GM23338 (cell line): ENCODE results near the gene ZBTB7B. TPM values are rescaled to one million over a fixed set of nuclear protein-coding genes. Genes with fewer than 3 reads are reported as not detected.

ENCODE experiments used
- ATAC-seq: fragments of 200-7000 bp; cut with Tn5 transposase; 3 replicates; pipeline ENCODE4 v1.9.1; 2020
- DNase-seq: peaks from one replicate; pipeline ENCODE4 v3.0.0-alpha.2; 2015; ENCODE audit warnings: low spot score
- H2AFZ ChIP-seq: fragments of 200-600 bp; sonication (generic); 2 replicates; pipeline ENCODE4 v1.8.0; 2016; ENCODE audit warnings: antibody characterized with exemption, mild to moderate bottlenecking, moderate library complexity
- H3F3A ChIP-seq: fragments of 200-600 bp; sonication (generic); replicated peaks from 2 replicates; pipeline ENCODE4 v1.8.0; 2017; ENCODE audit warnings: antibody characterized with exemption, mixed run types, low read depth
- H3K27ac ChIP-seq: fragments of 200-600 bp; sonication (generic); 2 replicates; pipeline ENCODE4 v1.6.1; 2016; ENCODE audit warnings: low read depth
- H3K27me3 ChIP-seq: fragments of 200-600 bp; sonication (generic); 2 replicates; pipeline ENCODE4 v1.8.0; 2016; ENCODE audit warnings: mild to moderate bottlenecking, mixed run types, moderate library complexity; ENCODE audit not compliant: insufficient read depth
- H3K36me3 ChIP-seq: fragments of 200-600 bp; sonication (generic); 2 replicates; pipeline ENCODE4 v1.8.0; 2016; ENCODE audit warnings: mild to moderate bottlenecking; ENCODE audit not compliant: insufficient read depth
- H3K4me1 ChIP-seq: fragments of 200-600 bp; sonication (generic); 2 replicates; pipeline ENCODE4 v1.8.0; 2016; ENCODE audit warnings: mild to moderate bottlenecking, moderate library complexity; ENCODE audit not compliant: insufficient read depth
- H3K4me2 ChIP-seq: fragments of 200-600 bp; sonication (generic); 2 replicates; pipeline ENCODE4 v1.7.1; 2017; ENCODE audit warnings: mixed run types
- H3K4me3 ChIP-seq: fragments of 200-600 bp; sonication (generic); 2 replicates; pipeline ENCODE4 v1.6.1; 2016; ENCODE audit warnings: mixed run types
- H3K79me2 ChIP-seq: fragments of 200-600 bp; sonication (generic); replicated peaks from 2 replicates; pipeline ENCODE4 v1.8.0; 2017; ENCODE audit warnings: mild to moderate bottlenecking; ENCODE audit not compliant: insufficient read depth
- H3K9me2 ChIP-seq: fragments of 200-600 bp; sonication (generic); 2 replicates; pipeline ENCODE4 v1.8.0; 2017; ENCODE audit not compliant: insufficient read depth
- H4K20me1 ChIP-seq: fragments of 200-600 bp; sonication (generic); replicated peaks from 2 replicates; pipeline ENCODE4 v1.8.0; 2017; ENCODE audit warnings: mild to moderate bottlenecking; ENCODE audit not compliant: insufficient read depth
- H3K27ac Mint-ChIP-seq: 2 replicates; pipeline ENCODE4 v1.8.0; 2020; ENCODE audit warnings: inconsistent platforms, mild to moderate bottlenecking, moderate library complexity, mixed read lengths
- H3K27me3 Mint-ChIP-seq: 3 replicates; pipeline ENCODE4 v1.8.0; 2022; ENCODE audit warnings: low read depth, mild to moderate bottlenecking, moderate library complexity, mixed read lengths, inconsistent platforms; ENCODE audit not compliant: insufficient read depth, poor library complexity
- H3K36me3 Mint-ChIP-seq: 3 replicates; pipeline ENCODE4 v1.8.0; 2021; ENCODE audit warnings: low read depth, mild to moderate bottlenecking, inconsistent platforms, moderate library complexity, mixed read lengths
- H3K4me1 Mint-ChIP-seq: 3 replicates; pipeline ENCODE4 v1.8.0; 2020; ENCODE audit warnings: mild to moderate bottlenecking, inconsistent platforms, mixed read lengths
- H3K4me3 Mint-ChIP-seq: 3 replicates; pipeline ENCODE4 v1.8.0; 2021; ENCODE audit warnings: moderate library complexity, mild to moderate bottlenecking, inconsistent platforms, mixed read lengths
- H3K9me3 Mint-ChIP-seq: 3 replicates; pipeline ENCODE4 v1.8.0; 2020; ENCODE audit warnings: moderate library complexity, mild to moderate bottlenecking, inconsistent platforms, mixed read lengths
- CTCF ChIP-seq, 2 experiments: fragments of 200-600 bp in 1 of 2; sonication (generic) in 1 of 2; conservative IDR thresholded peaks; 2 replicates each; pipeline versions ENCODE4 v1.5.1 to v1.6.1; 2016 to 2017; ENCODE audit warnings: antibody characterized with exemption in 2 of 2, low read depth in 2 of 2, mild to moderate bottlenecking in 2 of 2, moderate library complexity in 1 of 2
- ETS1 ChIP-seq: IDR thresholded peaks from 2 replicates; pipeline ENCODE4 v1.6.1; 2016; ENCODE audit warnings: antibody characterized with exemption
- EZH2 ChIP-seq: fragments of 200-600 bp; sonication (generic); IDR thresholded peaks from one replicate; pipeline ENCODE4 v1.8.0; 2017; ENCODE audit warnings: antibody characterized with exemption, mild to moderate bottlenecking, low read depth; ENCODE audit not compliant: unreplicated experiment
- EZH2phosphoT487 ChIP-seq: fragments of 200-600 bp; sonication (generic); IDR thresholded peaks from one replicate; pipeline ENCODE4 v1.8.1; 2018; ENCODE audit warnings: antibody characterized with exemption; ENCODE audit not compliant: unreplicated experiment
- JUNB ChIP-seq: IDR thresholded peaks from one replicate; pipeline ENCODE4 v1.6.1; 2016; ENCODE audit warnings: antibody characterized with exemption; ENCODE audit not compliant: unreplicated experiment
- NANOG ChIP-seq: IDR thresholded peaks from 2 replicates; pipeline ENCODE4 v1.6.1; 2016; ENCODE audit warnings: antibody characterized with exemption, borderline replicate concordance
- ZNF114 ChIP-seq: fragments of 250-450 bp; sonication (Bioruptor Pico); IDR thresholded peaks from 2 replicates; pipeline ENCODE4 v1.5.0; 2020; ENCODE audit warnings: mild to moderate bottlenecking, moderate library complexity
- polyA plus RNA-seq: library from polyadenylated mRNA; unstranded; fragments of >200 nt; fragmentation: Nextera tagmentation; extraction: Ambion mirVana; gene quantifications from 2 replicates; pipeline ENCODE4 v1.2.1, GENCODE V29; 2016
- total RNA-seq: library from RNA; depleted of rRNA; stranded (reverse); fragments of >200 nt; shearing (Covaris generic); gene quantifications from 2 replicates; pipeline ENCODE4 v1.2.3, GENCODE V29; 2014

Gene ZBTB7B
- total and polyA plus RNA-seq, 2 experiments from 2014 or later: 3.6 to 32.6 TPM

GRCh38 chr1:155013632-155014031 lies 11.0 kb downstream of the ZBTB7B start (continued):
- TF ChIP-seq CTCF (conservative IDR thresholded peaks at IDR 0.05; ENCODE audit: low read depth in 2 of 2): no peak
- no peak for TF ChIP-seq NANOG

GRCh38 chr1:155014709-155015508 lies 12.3 kb downstream of the ZBTB7B start:
- Mint-ChIP-seq H3K4me3 (no peak overlapping the region), H3K36me3 (peaks cover 34% of the 10 kb centered on the region), H3K27me3 (peaks cover 24% of the 10 kb centered on the region), H3K4me1 (peaks cover 61% of the 10 kb centered on the region), H3K27ac (no peak overlapping the region), H3K9me3 (no peaks in the 10 kb centered on the region)
- Histone ChIP-seq H2AFZ (no peak overlapping the region), H3K9me2 (no peaks in the 10 kb centered on the region), H3K4me1 (peaks cover 41% of the 10 kb centered on the region), H3K79me2 (peaks cover 9% of the 10 kb centered on the region), H3K4me2 (no peak overlapping the region), H3K36me3 (no peaks in the 10 kb centered on the region), H4K20me1 (peaks cover 6% of the 10 kb centered on the region), H3K27ac (no peak overlapping the region), H3F3A (0 out of 2 replicates have a peak, but pooled peaks cover 3% of the 10 kb centered on the region), H3K27me3 (no peaks in the 10 kb centered on the region), H3K4me3 (no peak overlapping the region)
- DNase-seq (no peak), ATAC-seq (no peak)
- TF ChIP-seq EZH2: no peak
- no peak for TF ChIP-seq ETS1
- no peak for TF ChIP-seq ZNF114 (CRISPR knock-in tag)
- no peak for TF ChIP-seq EZH2phosphoT487
- no peak for TF ChIP-seq CTCF (conservative IDR thresholded peaks at IDR 0.05; ENCODE audit: low read depth in 2 of 2)
- TF ChIP-seq JUNB: no peak
